GM15510 (cell line): ENCODE measurements around the gene EARS2.

ENCODE experiments used
- POLR2A ChIP-seq: IDR thresholded peaks from 3 replicates; pipeline ENCODE4 v1.6.1; 2011; ENCODE audit warnings: borderline replicate concordance; ENCODE audit not compliant: insufficient read length; ENCODE audit errors: extremely low read depth

Gene EARS2

DNA sequence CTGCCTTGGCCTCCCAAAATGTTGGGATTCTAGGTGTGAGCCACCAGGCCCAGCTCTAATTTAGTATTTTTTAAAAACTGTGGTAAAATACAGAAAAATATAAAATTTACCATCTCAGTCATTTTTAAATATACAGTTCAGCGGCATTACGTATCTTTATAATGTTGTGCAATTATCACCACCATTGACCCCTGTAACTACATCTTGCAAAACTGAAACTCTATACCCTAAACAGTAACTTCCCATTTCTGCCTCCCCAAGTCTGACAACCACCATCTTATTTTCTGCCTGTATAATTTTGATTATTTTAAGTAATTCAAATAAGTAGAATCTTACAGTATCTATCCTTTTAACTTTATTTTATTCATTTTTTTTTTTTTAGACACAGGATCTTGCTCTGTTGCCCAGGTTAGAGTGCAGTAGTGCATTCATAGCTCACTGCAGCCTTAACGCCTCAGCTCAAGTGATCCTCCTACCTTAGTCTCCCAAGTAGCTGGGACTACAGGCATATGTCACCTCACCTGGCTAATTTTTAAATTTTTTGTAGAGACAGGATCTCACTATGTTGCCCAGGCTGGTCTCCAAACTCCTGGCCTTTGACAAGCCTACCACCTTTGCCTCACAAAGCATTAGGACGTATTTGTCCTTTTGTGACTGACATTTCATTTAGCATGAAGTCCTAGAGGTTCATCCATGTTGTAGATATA, 36.0 kb downstream of the EARS2 start:
- TF ChIP-seq POLR2A, result no peak

GRCh38 chr16:23520500-23520899, 36.6 kb downstream of the EARS2 start:
- no peak for TF ChIP-seq POLR2A

- TF ChIP-seq POLR2A, result no peak
Observed at GRCh38 chr16:23519282-23519681, 37.9 kb downstream of the EARS2 start.

DNA sequence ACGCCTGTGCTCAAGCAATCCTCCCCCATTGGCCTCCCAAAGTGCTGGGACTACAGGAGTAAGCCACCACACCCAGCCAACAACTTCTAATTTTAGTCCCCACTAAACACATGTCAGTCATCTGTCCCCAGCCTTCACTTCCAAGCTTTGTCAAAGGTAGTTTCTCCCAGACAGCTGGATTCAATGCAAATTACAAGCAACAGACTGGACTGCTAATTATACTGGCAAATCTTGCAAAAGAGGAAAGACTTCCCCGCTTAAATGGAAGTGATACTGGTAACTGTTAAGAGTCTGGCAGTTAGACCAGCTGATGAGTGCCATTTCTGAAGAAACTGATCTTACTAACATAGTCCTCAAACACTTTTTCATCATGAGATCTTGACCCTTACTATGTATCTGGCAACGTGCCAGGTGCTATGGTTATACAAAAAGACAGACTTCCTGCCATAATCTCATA, 38.7 kb downstream of the EARS2 start:
- no peak for TF ChIP-seq POLR2A

- TF ChIP-seq POLR2A, result no peak
Observed at GRCh38 chr16:23516366-23517137, 40.6 kb downstream of the EARS2 start.

- TF ChIP-seq POLR2A, result no peak
Observed at GRCh38 chr16:23515881-23516280, 41.3 kb downstream of the EARS2 start.

- no peak for TF ChIP-seq POLR2A
Observed at GRCh38 chr16:23514381-23515152, 42.6 kb downstream of the EARS2 start.

DNA sequence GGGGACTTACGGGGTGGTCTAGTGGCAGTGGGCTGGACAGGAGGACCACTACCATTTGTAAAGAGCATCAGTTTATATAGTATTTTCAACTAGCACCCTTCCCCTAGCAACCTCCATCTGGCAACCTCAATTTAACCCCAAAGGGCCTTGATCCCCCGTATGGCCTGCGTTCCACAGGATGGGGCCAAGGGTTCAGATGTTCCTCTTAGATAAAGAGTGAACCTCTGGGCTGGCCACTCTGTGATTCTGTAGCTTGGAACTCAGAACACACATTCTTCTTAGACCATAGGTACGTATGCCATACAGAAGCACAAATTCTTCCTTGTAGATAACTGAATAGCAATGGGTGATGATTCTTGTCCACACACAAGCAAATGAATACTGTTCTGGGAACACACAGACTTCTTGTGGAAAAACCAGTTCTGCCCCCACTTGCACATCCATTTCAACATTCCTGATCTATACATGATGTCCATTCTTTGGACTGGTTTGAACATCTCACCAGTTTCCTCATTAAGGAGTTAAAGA, 44.9 kb downstream of the EARS2 start:
- TF ChIP-seq POLR2A, result no peak

DNA sequence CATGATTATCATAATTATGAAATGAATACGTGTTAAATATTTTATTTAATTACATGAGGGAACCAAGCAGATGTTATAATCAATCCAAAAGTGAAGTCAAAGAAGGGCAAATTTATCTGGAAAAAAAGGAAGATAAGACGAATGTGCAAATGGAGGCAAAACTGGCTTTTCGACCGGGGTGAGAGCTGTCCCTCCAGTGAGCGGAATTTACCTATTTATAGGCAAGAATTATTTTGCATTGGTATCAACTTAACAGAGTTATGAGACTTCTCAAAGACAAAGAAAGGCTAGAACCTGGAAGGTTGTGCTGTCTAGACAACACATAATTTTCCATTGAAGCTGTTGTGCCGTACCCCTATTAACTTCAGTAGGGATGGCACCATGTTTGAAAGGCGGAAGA, 45.4 kb downstream of the EARS2 start:
- TF ChIP-seq POLR2A, result no peak

- TF ChIP-seq POLR2A, result peak; percentile 89
Observed at GRCh38 chr16:23510164-23510914, 46.8 kb downstream of the EARS2 start, which contains the start of gene GGA2. GGA2 (minus strand) TSS chr16:23510494; CDS start chr16:23510411, 83 bp downstream.

- TF ChIP-seq POLR2A, result no peak
Observed at GRCh38 chr16:23509782-23510163, 47.4 kb downstream of the EARS2 start.

GRCh38 chr16:23509441-23509754, 47.8 kb downstream of the EARS2 start:
- no peak for TF ChIP-seq POLR2A

- no peak for TF ChIP-seq POLR2A
Observed at GRCh38 chr16:23508589-23509440, 48.3 kb downstream of the EARS2 start.
